ENCODE data around the gene KCTD18. TPM values are rescaled to one million over a fixed set of nuclear protein-coding genes. Genes with fewer than 3 reads are reported as not detected.

KCTD18 gene
- total RNA-seq, 2 experiments from 2014 or later: 18.9 to 19.8 TPM

DNA sequence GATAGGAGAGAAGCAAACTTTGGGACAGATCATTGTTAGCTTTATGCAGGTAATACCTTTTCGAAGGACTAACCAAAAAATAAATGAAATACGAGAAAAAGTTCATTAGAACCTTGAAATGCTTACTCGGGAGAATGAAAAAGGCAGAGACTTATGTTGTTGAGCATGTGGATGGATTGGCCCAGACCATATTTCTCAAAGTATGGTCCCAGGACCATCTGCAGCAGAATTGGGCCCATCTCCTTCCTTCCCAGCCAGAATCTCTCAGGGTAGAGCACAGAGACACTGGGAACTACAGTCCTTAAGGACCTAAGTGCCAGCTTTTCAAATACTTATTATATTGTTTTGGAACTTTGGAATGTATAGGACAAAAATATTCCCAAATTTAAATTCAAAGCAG is 50.8 kb downstream of the KCTD18 start:
- H3K9me3 ChIP-seq (ENCODE audit: control insufficient read depth in 1 of 2, insufficient read depth in 1 of 2, low read length in 2 of 2): no peaks in the 10 kb centered on the region
- Mint-ChIP-seq H3K9me3 (no peaks in the 10 kb centered on the region), H3K36me3 (ENCODE audit: low read depth) (no peaks in the 10 kb centered on the region), H3K27ac (no peak overlapping the region), H3K4me3 (no peak overlapping the region), H3K4me1 (ENCODE audit: low read depth) (peaks cover 23% of the 10 kb centered on the region), H3K27me3 (no peaks in the 10 kb centered on the region)
- ChIA-PET CTCF (no interaction called here), POLR2A (no interaction called here)
- H3K27me3 ChIP-seq (ENCODE audit: control insufficient read depth in 1 of 2, insufficient read depth in 2 of 2, low read length in 2 of 2): no peaks in the 10 kb centered on the region
- TF ChIP-seq, protein P1, sequence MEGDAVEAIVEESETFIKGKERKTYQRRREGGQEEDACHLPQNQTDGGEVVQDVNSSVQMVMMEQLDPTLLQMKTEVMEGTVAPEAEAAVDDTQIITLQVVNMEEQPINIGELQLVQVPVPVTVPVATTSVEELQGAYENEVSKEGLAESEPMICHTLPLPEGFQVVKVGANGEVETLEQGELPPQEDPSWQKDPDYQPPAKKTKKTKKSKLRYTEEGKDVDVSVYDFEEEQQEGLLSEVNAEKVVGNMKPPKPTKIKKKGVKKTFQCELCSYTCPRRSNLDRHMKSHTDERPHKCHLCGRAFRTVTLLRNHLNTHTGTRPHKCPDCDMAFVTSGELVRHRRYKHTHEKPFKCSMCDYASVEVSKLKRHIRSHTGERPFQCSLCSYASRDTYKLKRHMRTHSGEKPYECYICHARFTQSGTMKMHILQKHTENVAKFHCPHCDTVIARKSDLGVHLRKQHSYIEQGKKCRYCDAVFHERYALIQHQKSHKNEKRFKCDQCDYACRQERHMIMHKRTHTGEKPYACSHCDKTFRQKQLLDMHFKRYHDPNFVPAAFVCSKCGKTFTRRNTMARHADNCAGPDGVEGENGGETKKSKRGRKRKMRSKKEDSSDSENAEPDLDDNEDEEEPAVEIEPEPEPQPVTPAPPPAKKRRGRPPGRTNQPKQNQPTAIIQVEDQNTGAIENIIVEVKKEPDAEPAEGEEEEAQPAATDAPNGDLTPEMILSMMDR (IDR thresholded peaks at IDR 0.05): no peak
- no peak overlapping the region for H3K4me3 ChIP-seq (ENCODE audit: low read length)
- H3K4me1 ChIP-seq (ENCODE audit: insufficient read depth, low read length): peaks cover 15% of the 10 kb centered on the region
- ATAC-seq (ENCODE audit: poor library complexity): no peak
- intact Hi-C loops (cut with DNase I, micrococcal nuclease): no loop called here
- H3K27ac ChIP-seq (ENCODE audit: low read depth in 1 of 2, low read length in 2 of 2): no peak overlapping the region
- DNase-seq: no peak
- H3K36me3 ChIP-seq (ENCODE audit: insufficient read depth, low read length): no peaks in the 10 kb centered on the region

DNA sequence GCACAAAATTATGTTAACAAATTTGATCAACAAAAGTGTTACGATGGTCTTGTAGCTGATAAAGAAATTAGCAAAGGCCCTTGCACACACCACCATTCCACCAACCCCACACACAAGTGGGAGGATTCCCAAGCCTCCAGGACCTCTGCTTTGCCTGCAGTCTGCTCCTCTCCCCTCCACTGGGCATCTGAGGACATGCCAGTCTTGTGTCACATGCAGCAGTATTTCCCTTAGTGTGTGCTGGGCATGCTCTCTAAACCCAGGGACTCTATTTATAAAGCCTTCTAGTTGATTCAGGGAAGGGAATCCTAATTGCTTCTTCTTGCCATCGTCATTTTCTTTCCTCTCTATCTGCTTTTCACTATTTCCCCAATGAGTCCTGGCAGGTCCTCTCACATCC is 53.3 kb downstream of the KCTD18 start:
- no peak for ATAC-seq (ENCODE audit: poor library complexity)
- Histone ChIP-seq H3K36me3 (ENCODE audit: insufficient read depth, low read length) (no peaks in the 10 kb centered on the region), H3K9me3 (ENCODE audit: control insufficient read depth in 1 of 2, insufficient read depth in 1 of 2, low read length in 2 of 2) (no peaks in the 10 kb centered on the region), H3K4me3 (ENCODE audit: low read length) (no peak overlapping the region), H3K27ac (ENCODE audit: low read depth in 1 of 2, low read length in 2 of 2) (no peak overlapping the region), H3K27me3 (ENCODE audit: control insufficient read depth in 1 of 2, insufficient read depth in 2 of 2, low read length in 2 of 2) (no peaks in the 10 kb centered on the region), H3K4me1 (ENCODE audit: insufficient read depth, low read length) (peaks cover 15% of the 10 kb centered on the region)
- Mint-ChIP-seq H3K9me3 (no peaks in the 10 kb centered on the region), H3K4me3 (no peak overlapping the region), H3K4me1 (ENCODE audit: low read depth) (peaks cover 14% of the 10 kb centered on the region), H3K36me3 (ENCODE audit: low read depth) (no peaks in the 10 kb centered on the region), H3K27me3 (no peaks in the 10 kb centered on the region), H3K27ac (no peak overlapping the region)
- POLR2A ChIA-PET: no interaction called here
- CTCF ChIA-PET: no interaction called here
- DNase-seq: no peak
- intact Hi-C loops (cut with DNase I, micrococcal nuclease): no loop called here
- TF ChIP-seq, protein P1 (IDR thresholded peaks at IDR 0.05): no peak

DNA sequence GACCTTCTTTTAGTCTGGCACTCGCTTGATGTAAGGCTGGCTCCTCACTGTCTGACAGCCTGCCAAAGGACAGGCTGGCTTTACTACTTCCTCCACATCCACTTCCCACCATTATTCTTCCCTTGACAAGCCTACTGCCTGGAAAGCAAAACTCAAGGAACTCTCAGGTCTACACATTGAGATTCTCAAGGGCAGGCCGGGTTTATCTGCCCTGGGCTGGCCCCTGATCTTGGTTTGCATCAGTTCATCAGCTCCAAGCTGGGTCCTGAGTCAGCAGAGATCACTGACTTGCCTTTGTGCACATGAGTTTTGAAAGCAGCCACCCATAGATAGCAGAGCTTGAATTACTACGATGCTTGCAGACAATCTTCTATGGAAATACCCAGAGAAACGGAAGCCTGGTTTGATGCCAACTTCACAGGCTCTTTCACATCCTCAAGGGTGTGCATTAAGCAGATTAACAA is 53.9 kb downstream of the KCTD18 start:
- Histone ChIP-seq H3K4me1 (ENCODE audit: insufficient read depth, low read length) (peaks cover 15% of the 10 kb centered on the region), H3K36me3 (ENCODE audit: insufficient read depth, low read length) (no peaks in the 10 kb centered on the region), H3K4me3 (ENCODE audit: low read length) (no peak overlapping the region), H3K27me3 (ENCODE audit: control insufficient read depth in 1 of 2, insufficient read depth in 2 of 2, low read length in 2 of 2) (no peaks in the 10 kb centered on the region), H3K9me3 (ENCODE audit: control insufficient read depth in 1 of 2, insufficient read depth in 1 of 2, low read length in 2 of 2) (no peaks in the 10 kb centered on the region), H3K27ac (ENCODE audit: low read depth in 1 of 2, low read length in 2 of 2) (no peak overlapping the region)
- DNase-seq: peak in 3 of 14 experiments; percentile 15 to 49 (median 38)
- no peaks in the 10 kb centered on the region for H3K36me3 Mint-ChIP-seq (ENCODE audit: low read depth)
- H3K9me3 Mint-ChIP-seq: no peaks in the 10 kb centered on the region
- TF ChIP-seq, protein P1 (IDR thresholded peaks at IDR 0.05): no peak
- H3K27ac Mint-ChIP-seq: peak overlapping the region; percentile 40
- ChIA-PET POLR2A (no interaction called here), CTCF (no interaction called here)
- peaks cover 14% of the 10 kb centered on the region for H3K4me1 Mint-ChIP-seq (ENCODE audit: low read depth)
- intact Hi-C loops (cut with DNase I, micrococcal nuclease): no loop called here
- no peak overlapping the region for H3K4me3 Mint-ChIP-seq
- no peaks in the 10 kb centered on the region for H3K27me3 Mint-ChIP-seq
- ATAC-seq (ENCODE audit: poor library complexity): peak; percentile 52

Measured in CD4-positive, alpha-beta T cell (primary cell).